Measurements from ENCODE around the gene TGM2. TPM values are rescaled to one million over a fixed set of nuclear protein-coding genes. Genes with fewer than 3 reads are reported as not detected.
A peak's percentile ranks its signal among the peaks of the same experiment; 100 is the strongest.

Gene TGM2
- total RNA-seq, 2 experiments from 2014 or later, result 0.06 to 0.27 TPM

DNA sequence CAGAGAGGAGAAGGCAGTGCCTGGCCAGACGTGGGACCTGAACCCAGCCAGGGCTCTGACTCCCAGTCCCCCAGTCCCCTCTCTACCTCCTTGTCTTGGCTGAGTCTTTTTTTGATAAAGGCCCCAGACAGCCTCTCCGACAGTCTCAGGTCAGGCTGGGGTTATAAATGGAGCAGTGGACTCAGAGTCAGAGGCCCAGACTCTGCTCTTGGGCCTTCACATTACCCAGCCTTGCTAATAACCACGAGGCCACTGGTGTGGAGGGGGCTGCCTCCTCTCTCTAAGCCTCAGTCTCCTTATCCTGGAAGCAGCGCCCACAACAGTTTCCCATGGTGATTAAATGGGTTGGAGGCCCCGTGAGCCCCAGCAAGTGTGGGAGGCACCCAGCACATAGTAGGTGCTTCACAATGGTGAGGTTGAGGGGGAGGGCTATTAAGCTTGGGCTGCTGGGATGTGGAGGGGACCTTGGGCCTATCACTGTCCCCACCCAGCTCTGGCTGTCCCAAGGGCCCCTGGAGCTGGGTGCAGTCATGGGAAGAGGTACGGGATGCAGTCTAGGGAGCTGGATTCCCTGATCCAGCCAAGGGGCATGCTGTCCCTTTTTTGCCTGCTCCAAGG lies 35.7 kb downstream of the TGM2 start:
- no peak overlapping the region for H3K4me3 ChIP-seq (ENCODE audit: low read length)
- DNase-seq (no peak), ATAC-seq (ENCODE audit: poor library complexity) (no peak)
- no peaks in the 10 kb centered on the region for H3K9me3 ChIP-seq (ENCODE audit: control insufficient read depth in 1 of 2, insufficient read depth in 1 of 2, low read length in 2 of 2)
- ChIA-PET CTCF (no interaction called here), POLR2A (no interaction called here)
- intact Hi-C loops (cut with DNase I, micrococcal nuclease), result no loop called here
- H3K4me3 Mint-ChIP-seq, result no peak overlapping the region
- no peaks in the 10 kb centered on the region for H3K27me3 Mint-ChIP-seq
- TF ChIP-seq, protein P1, sequence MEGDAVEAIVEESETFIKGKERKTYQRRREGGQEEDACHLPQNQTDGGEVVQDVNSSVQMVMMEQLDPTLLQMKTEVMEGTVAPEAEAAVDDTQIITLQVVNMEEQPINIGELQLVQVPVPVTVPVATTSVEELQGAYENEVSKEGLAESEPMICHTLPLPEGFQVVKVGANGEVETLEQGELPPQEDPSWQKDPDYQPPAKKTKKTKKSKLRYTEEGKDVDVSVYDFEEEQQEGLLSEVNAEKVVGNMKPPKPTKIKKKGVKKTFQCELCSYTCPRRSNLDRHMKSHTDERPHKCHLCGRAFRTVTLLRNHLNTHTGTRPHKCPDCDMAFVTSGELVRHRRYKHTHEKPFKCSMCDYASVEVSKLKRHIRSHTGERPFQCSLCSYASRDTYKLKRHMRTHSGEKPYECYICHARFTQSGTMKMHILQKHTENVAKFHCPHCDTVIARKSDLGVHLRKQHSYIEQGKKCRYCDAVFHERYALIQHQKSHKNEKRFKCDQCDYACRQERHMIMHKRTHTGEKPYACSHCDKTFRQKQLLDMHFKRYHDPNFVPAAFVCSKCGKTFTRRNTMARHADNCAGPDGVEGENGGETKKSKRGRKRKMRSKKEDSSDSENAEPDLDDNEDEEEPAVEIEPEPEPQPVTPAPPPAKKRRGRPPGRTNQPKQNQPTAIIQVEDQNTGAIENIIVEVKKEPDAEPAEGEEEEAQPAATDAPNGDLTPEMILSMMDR (IDR thresholded peaks at IDR 0.05), result no peak
- H3K4me1 ChIP-seq (ENCODE audit: insufficient read depth, low read length), result no peaks in the 10 kb centered on the region
- no peak overlapping the region for H3K27ac Mint-ChIP-seq
- no peaks in the 10 kb centered on the region for H3K36me3 ChIP-seq (ENCODE audit: insufficient read depth, low read length)
- no peaks in the 10 kb centered on the region for H3K36me3 Mint-ChIP-seq (ENCODE audit: low read depth)
- H3K27me3 ChIP-seq (ENCODE audit: control insufficient read depth in 1 of 2, insufficient read depth in 2 of 2, low read length in 2 of 2), result no peaks in the 10 kb centered on the region
- H3K4me1 Mint-ChIP-seq (ENCODE audit: low read depth), result no peaks in the 10 kb centered on the region
- no peaks in the 10 kb centered on the region for H3K9me3 Mint-ChIP-seq
- no peak overlapping the region for H3K27ac ChIP-seq (ENCODE audit: low read depth in 1 of 2, low read length in 2 of 2)

DNA sequence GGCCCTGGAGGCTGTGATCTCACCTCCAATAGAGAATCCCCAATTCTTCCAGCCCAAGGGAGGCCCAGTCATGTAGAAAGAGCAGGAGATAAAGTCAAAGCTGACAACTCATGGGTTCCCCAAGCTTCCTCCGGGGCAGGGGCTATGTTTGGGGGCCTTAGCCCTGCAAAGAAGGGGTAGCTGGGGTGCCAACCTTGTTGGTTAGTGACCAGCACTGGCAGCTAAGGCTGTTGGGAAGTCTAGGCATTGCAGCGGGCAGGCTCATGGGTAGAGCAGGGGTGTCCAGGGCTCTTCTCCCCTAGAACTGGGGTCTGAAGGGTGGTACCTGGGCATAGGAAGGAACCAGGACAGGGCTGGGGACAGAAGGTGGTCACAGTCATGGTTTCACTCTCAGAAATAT lies 36.4 kb downstream of the TGM2 start:
- TF ChIP-seq, protein P1 (IDR thresholded peaks at IDR 0.05), result no peak
- Mint-ChIP-seq H3K4me3 (no peak overlapping the region), H3K27ac (no peak overlapping the region), H3K9me3 (no peaks in the 10 kb centered on the region), H3K36me3 (ENCODE audit: low read depth) (no peaks in the 10 kb centered on the region), H3K4me1 (ENCODE audit: low read depth) (no peaks in the 10 kb centered on the region), H3K27me3 (no peaks in the 10 kb centered on the region)
- H3K27ac ChIP-seq (ENCODE audit: low read depth in 1 of 2, low read length in 2 of 2), result no peak overlapping the region
- no peak overlapping the region for H3K4me3 ChIP-seq (ENCODE audit: low read length)
- no peaks in the 10 kb centered on the region for H3K4me1 ChIP-seq (ENCODE audit: insufficient read depth, low read length)
- intact Hi-C loops (cut with DNase I, micrococcal nuclease), result no loop called here
- ChIA-PET POLR2A (no interaction called here), CTCF (no interaction called here)
- H3K9me3 ChIP-seq (ENCODE audit: control insufficient read depth in 1 of 2, insufficient read depth in 1 of 2, low read length in 2 of 2), result no peaks in the 10 kb centered on the region
- ATAC-seq (ENCODE audit: poor library complexity), result no peak
- DNase-seq, result no peak
- H3K27me3 ChIP-seq (ENCODE audit: control insufficient read depth in 1 of 2, insufficient read depth in 2 of 2, low read length in 2 of 2), result no peaks in the 10 kb centered on the region
- H3K36me3 ChIP-seq (ENCODE audit: insufficient read depth, low read length), result no peaks in the 10 kb centered on the region

DNA sequence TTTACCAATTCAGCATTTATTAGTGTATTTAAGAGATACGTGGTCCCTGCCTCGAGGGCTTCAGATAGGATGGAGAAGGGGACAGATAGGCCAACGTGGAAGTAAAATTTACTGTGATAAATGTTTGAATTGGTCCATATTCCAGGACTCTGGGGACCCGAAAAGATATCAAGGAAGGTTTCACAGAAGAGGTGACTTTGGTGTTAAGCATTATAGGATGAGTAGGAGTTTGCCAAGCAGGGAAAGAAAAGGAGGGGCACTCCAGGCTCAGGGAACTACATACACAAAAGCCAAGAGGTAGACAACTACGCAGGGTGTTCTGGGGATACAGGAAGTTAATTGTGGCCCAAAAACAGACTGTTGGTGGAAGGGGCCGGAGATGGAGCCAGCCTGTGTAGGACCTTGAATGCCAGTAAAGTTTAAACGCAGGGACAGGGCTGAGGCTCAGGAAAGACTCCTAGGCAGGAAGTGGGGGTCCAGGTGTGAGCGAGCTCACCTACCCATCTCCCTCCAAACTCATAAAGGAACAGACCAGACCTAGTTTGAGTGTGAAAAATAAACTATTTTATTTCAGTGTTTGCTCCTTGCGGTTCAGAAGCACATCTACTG lies 37.0 kb downstream of the TGM2 start:
- ChIA-PET CTCF (no interaction called here), POLR2A (no interaction called here)
- Histone ChIP-seq H3K36me3 (ENCODE audit: insufficient read depth, low read length) (no peaks in the 10 kb centered on the region), H3K27me3 (ENCODE audit: control insufficient read depth in 1 of 2, insufficient read depth in 2 of 2, low read length in 2 of 2) (no peaks in the 10 kb centered on the region), H3K9me3 (ENCODE audit: control insufficient read depth in 1 of 2, insufficient read depth in 1 of 2, low read length in 2 of 2) (no peaks in the 10 kb centered on the region), H3K27ac (ENCODE audit: low read depth in 1 of 2, low read length in 2 of 2) (no peak overlapping the region), H3K4me1 (ENCODE audit: insufficient read depth, low read length) (no peaks in the 10 kb centered on the region), H3K4me3 (ENCODE audit: low read length) (no peak overlapping the region)
- no peaks in the 10 kb centered on the region for H3K9me3 Mint-ChIP-seq
- no peak overlapping the region for H3K4me3 Mint-ChIP-seq
- ATAC-seq (ENCODE audit: poor library complexity) (no peak), DNase-seq (peak in 1 of 14 experiments; percentile 24)
- no peaks in the 10 kb centered on the region for H3K4me1 Mint-ChIP-seq (ENCODE audit: low read depth)
- H3K27ac Mint-ChIP-seq, result no peak overlapping the region
- no peaks in the 10 kb centered on the region for H3K36me3 Mint-ChIP-seq (ENCODE audit: low read depth)
- intact Hi-C loops (cut with DNase I, micrococcal nuclease), result no loop called here
- TF ChIP-seq, protein P1 (IDR thresholded peaks at IDR 0.05), result no peak
- H3K27me3 Mint-ChIP-seq, result no peaks in the 10 kb centered on the region

Data from CD4-positive, alpha-beta T cell (primary cell).